WTC11 (cell line): ENCODE results near the gene AKAP6. TPM values are rescaled to one million over a fixed set of nuclear protein-coding genes. Genes with fewer than 3 reads are reported as not detected.

Experiments
- ATAC-seq: fragments of 200-7000 bp; cut with Tn5 transposase; 2 replicates; pipeline ENCODE4 v1.10.0; 2021; ENCODE audit warnings: mild to moderate bottlenecking, moderate library complexity
- CTCF ChIA-PET: fragments of 300-600 bp; sonication (Branson Sonifier 250); formaldehyde crosslinking; loops from one replicate; lab custom pipeline; 2021; ENCODE audit warnings: antibody characterized with exemption; lab: Charles Lee
- POLR2A ChIA-PET: fragments of 350-600 bp; sonication (Branson Sonifier 250); formaldehyde crosslinking; loops from one replicate; lab custom pipeline; 2021; ENCODE audit warnings: antibody characterized with exemption; lab: Charles Lee
- DNase-seq: peaks from one replicate; pipeline ENCODE4 v3.0.0; 2021; ENCODE audit warnings: low spot score
- H3K27ac Mint-ChIP-seq: 2 replicates; pipeline ENCODE4 v1.8.0; 2021; ENCODE audit warnings: mixed read lengths
- H3K27me3 Mint-ChIP-seq: 2 replicates; pipeline ENCODE4 v1.8.0; 2021; ENCODE audit warnings: low read depth, mild to moderate bottlenecking, moderate library complexity, mixed read lengths
- H3K36me3 Mint-ChIP-seq: 2 replicates; pipeline ENCODE4 v1.8.0; 2021; ENCODE audit warnings: mixed read lengths
- H3K4me1 Mint-ChIP-seq: 2 replicates; pipeline ENCODE4 v1.8.0; 2022; ENCODE audit warnings: mixed read lengths
- H3K4me3 Mint-ChIP-seq: 2 replicates; pipeline ENCODE4 v1.8.0; 2021; ENCODE audit warnings: mild to moderate bottlenecking, moderate library complexity, mixed read lengths
- H3K9me3 Mint-ChIP-seq: 2 replicates; pipeline ENCODE4 v1.8.0; 2021; ENCODE audit warnings: mixed read lengths
- CTCF ChIP-seq: fragments of 200-600 bp; IDR thresholded peaks from 2 replicates; pipeline ENCODE4 v1.8.0; 2022; ENCODE audit warnings: antibody characterized with exemption
- E2F1 ChIP-seq: sonication (generic); formaldehyde crosslinking; IDR thresholded peaks from 2 replicates; pipeline ENCODE4 v1.8.0; 2022; ENCODE audit warnings: mild to moderate bottlenecking, missing genetic modification reagents
- IRF2 ChIP-seq: sonication (generic); formaldehyde crosslinking; IDR thresholded peaks from 2 replicates; pipeline ENCODE4 v1.8.0; 2022; ENCODE audit warnings: low read depth, missing genetic modification reagents, borderline replicate concordance
- MAX ChIP-seq: sonication (generic); formaldehyde crosslinking; IDR thresholded peaks from 2 replicates; pipeline ENCODE4 v1.8.0; 2022; ENCODE audit warnings: mild to moderate bottlenecking, missing genetic modification reagents
- MLX ChIP-seq: sonication (generic); formaldehyde crosslinking; IDR thresholded peaks from 2 replicates; pipeline ENCODE4 v1.8.1; 2023; ENCODE audit warnings: mild to moderate bottlenecking, missing genetic modification reagents, moderate library complexity
- NFATC4 ChIP-seq: fragments of 250-450 bp; sonication (Bioruptor Pico); IDR thresholded peaks from 2 replicates; pipeline ENCODE4 v1.9.0; 2021; ENCODE audit warnings: mild to moderate bottlenecking
- OVOL2 ChIP-seq: fragments of 250-450 bp; sonication (Bioruptor Pico); IDR thresholded peaks from 2 replicates; pipeline ENCODE4 v1.9.0; 2021; ENCODE audit warnings: mild to moderate bottlenecking, borderline replicate concordance
- SOX15 ChIP-seq: fragments of 250-450 bp; sonication (Bioruptor Pico); IDR thresholded peaks from 2 replicates; pipeline ENCODE4 v1.9.0; 2021; ENCODE audit warnings: mild to moderate bottlenecking
- ZNF121 ChIP-seq: sonication (generic); formaldehyde crosslinking; IDR thresholded peaks from 2 replicates; pipeline ENCODE4 v1.8.0; 2023; ENCODE audit warnings: missing genetic modification reagents
- ZNF138 ChIP-seq: sonication (generic); formaldehyde crosslinking; conservative IDR thresholded peaks from 2 replicates; pipeline ENCODE4 v1.8.1; 2022; ENCODE audit warnings: mild to moderate bottlenecking, moderate library complexity, missing genetic modification reagents
- ZNF671 ChIP-seq: fragments of 250-450 bp; sonication (Bioruptor Pico); IDR thresholded peaks from 2 replicates; pipeline ENCODE4 v1.8.0; 2021; ENCODE audit warnings: mild to moderate bottlenecking
- total RNA-seq: library from RNA; stranded (reverse); gene quantifications from 3 replicates; pipeline ENCODE4 v1.2.3, GENCODE V29; 2021
- TF ChIP-seq, protein P1 (sequence below): sonication (generic); formaldehyde crosslinking; IDR thresholded peaks from 2 replicates; pipeline ENCODE4 v1.8.0; 2022; ENCODE audit warnings: missing genetic modification reagents
- TF ChIP-seq, protein P2 (sequence below): sonication (generic); formaldehyde crosslinking; conservative IDR thresholded peaks from 2 replicates; pipeline ENCODE4 v1.8.1; 2022; ENCODE audit warnings: mild to moderate bottlenecking, missing genetic modification reagents
- TF ChIP-seq, protein P3 (sequence below): sonication (generic); formaldehyde crosslinking; IDR thresholded peaks from 2 replicates; pipeline ENCODE4 v1.8.0; 2023; ENCODE audit warnings: mild to moderate bottlenecking, missing genetic modification reagents

Gene AKAP6
- total RNA-seq, 1 experiment from 2014 or later: 0.63 TPM

- TF ChIP-seq, protein P1, sequence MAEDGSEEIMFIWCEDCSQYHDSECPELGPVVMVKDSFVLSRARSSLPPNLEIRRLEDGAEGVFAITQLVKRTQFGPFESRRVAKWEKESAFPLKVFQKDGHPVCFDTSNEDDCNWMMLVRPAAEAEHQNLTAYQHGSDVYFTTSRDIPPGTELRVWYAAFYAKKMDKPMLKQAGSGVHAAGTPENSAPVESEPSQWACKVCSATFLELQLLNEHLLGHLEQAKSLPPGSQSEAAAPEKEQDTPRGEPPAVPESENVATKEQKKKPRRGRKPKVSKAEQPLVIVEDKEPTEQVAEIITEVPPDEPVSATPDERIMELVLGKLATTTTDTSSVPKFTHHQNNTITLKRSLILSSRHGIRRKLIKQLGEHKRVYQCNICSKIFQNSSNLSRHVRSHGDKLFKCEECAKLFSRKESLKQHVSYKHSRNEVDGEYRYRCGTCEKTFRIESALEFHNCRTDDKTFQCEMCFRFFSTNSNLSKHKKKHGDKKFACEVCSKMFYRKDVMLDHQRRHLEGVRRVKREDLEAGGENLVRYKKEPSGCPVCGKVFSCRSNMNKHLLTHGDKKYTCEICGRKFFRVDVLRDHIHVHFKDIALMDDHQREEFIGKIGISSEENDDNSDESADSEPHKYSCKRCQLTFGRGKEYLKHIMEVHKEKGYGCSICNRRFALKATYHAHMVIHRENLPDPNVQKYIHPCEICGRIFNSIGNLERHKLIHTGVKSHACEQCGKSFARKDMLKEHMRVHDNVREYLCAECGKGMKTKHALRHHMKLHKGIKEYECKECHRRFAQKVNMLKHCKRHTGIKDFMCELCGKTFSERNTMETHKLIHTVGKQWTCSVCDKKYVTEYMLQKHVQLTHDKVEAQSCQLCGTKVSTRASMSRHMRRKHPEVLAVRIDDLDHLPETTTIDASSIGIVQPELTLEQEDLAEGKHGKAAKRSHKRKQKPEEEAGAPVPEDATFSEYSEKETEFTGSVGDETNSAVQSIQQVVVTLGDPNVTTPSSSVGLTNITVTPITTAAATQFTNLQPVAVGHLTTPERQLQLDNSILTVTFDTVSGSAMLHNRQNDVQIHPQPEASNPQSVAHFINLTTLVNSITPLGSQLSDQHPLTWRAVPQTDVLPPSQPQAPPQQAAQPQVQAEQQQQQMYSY (CRISPR knock-in tag): no peak
- no peak for TF ChIP-seq MLX (CRISPR knock-in tag)
- TF ChIP-seq OVOL2 (CRISPR knock-in tag): no peak
- TF ChIP-seq SOX15 (CRISPR knock-in tag): no peak
- no peak for TF ChIP-seq NFATC4 (CRISPR knock-in tag)
- TF ChIP-seq, protein P2, sequence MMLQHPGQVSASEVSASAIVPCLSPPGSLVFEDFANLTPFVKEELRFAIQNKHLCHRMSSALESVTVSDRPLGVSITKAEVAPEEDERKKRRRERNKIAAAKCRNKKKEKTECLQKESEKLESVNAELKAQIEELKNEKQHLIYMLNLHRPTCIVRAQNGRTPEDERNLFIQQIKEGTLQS (CRISPR knock-in tag): no peak
- TF ChIP-seq MAX (CRISPR knock-in tag): no peak
Measured at GRCh38 chr14:32623300-32624093, 294.4 kb downstream of the AKAP6 start (continued).

DNA sequence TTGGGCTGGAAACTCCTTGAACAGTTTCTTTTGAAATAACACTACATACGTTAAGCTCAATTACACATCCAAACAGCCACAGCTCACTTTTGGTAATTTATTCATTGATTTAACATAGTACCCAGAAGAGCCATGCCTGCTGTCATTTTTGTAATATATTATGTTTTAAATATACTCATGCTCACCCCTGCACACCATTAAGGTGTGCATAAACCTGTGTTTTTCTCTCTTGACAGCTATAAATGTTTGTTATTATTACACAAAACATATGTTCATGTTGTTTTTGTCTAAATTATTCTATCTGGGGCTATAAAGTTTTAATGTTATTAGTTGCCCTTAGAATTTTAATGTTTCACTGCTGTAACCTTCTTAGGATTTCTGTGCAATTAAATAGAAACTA is 296.1 kb downstream of the AKAP6 start:
- ATAC-seq: no peak
- no peak for TF ChIP-seq ZNF138
- H3K9me3 Mint-ChIP-seq: peaks cover 4% of the 10 kb centered on the region; the same call in 1 of the 2 replicates
- no peaks in the 10 kb centered on the region for H3K27me3 Mint-ChIP-seq
- no peak overlapping the region for H3K27ac Mint-ChIP-seq
- no peaks in the 10 kb centered on the region for H3K36me3 Mint-ChIP-seq
- POLR2A ChIA-PET: no interaction called here
- H3K4me1 Mint-ChIP-seq: peaks cover 11% of the 10 kb centered on the region
- DNase-seq: no peak
- no peak overlapping the region for H3K4me3 Mint-ChIP-seq
- CTCF ChIA-PET: no interaction called here

DNA sequence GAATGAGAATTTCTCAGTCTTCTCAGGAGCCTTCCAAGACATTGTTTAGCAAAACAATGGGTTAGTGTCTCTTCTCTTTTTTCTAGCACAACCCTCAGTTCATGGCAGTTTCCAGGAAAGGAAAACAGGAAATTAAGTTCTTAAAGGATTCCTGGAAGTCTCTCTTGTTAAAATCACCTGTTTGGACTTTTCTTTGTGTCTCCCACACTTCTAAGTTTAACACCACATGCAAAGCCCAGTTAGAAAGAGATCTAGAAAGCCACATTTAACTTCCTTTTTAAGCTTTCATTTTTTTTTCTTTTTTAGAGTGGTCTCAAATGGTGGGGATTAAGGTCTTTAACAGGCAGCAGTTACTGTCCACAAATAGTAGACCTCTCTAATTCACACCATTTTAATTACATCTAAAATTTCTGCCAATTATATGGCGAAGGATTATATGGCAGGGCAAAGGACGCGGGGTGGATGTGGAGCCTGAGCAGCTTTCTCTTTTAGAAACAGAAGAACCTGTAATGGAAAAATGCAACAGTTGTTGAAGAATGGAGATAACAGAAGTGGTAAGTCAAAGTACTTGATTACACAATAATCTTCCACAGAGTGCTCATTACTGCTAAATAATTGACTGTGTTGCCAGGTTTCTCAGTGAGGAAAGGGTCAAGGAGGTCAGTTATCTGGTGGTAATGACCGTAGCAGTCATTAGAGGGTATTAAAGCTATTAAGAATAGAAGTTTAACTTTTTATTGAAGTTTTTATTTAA is 298.6 kb downstream of the AKAP6 start:
- POLR2A ChIA-PET: no interaction called here
- Mint-ChIP-seq H3K4me1 (peaks cover 15% of the 10 kb centered on the region), H3K9me3 (peaks cover 4% of the 10 kb centered on the region; the same call in 1 of the 2 replicates), H3K4me3 (no peak overlapping the region), H3K27ac (no peak overlapping the region; the same call in 1 of the 2 replicates), H3K27me3 (no peaks in the 10 kb centered on the region), H3K36me3 (no peaks in the 10 kb centered on the region)
- ATAC-seq (no peak), DNase-seq (no peak)
- TF ChIP-seq CTCF: no peak
- CTCF ChIA-PET: no interaction called here

DNA sequence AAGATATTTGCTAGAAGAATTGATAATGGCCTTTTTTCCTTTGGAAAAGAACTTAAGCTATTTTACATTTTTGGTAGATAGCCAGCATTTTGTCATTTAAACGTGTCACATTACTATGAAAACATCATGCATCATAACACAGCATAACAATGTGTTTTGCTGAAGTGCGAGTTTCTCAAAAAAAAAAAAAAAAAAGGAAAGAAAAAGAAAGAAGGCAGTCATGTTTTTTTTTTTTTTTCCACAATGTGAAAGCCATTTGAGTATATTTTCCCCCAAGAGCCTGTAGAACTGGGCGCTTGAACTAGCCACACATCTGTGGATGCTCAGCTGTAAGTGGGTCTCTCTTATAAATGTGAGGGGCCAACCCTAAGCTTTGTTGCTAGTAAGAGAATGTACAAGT is 300.1 kb downstream of the AKAP6 start:
- ATAC-seq: no peak
- ChIA-PET POLR2A (no interaction called here), CTCF (interaction anchor here (0.7 kb wide), 1 partner anchor 505 kb away, joined by 4 read pairs; no protein-coding TSS in a partner anchor)
- no peaks in the 10 kb centered on the region for H3K27me3 Mint-ChIP-seq
- no peak overlapping the region for H3K27ac Mint-ChIP-seq
- peaks cover 18% of the 10 kb centered on the region for H3K4me1 Mint-ChIP-seq
- no peaks in the 10 kb centered on the region for H3K36me3 Mint-ChIP-seq
- H3K4me3 Mint-ChIP-seq: no peak overlapping the region
- no peak for DNase-seq
- peaks cover 4% of the 10 kb centered on the region; the same call in 1 of the 2 replicates for H3K9me3 Mint-ChIP-seq
- TF ChIP-seq SOX15 (CRISPR knock-in tag) (no peak), E2F1 (CRISPR knock-in tag) (no peak), MLX (CRISPR knock-in tag) (no peak), ZNF671 (CRISPR knock-in tag) (no peak), ZNF121 (CRISPR knock-in tag) (no peak), IRF2 (CRISPR knock-in tag) (no peak)
- TF ChIP-seq, protein P3, sequence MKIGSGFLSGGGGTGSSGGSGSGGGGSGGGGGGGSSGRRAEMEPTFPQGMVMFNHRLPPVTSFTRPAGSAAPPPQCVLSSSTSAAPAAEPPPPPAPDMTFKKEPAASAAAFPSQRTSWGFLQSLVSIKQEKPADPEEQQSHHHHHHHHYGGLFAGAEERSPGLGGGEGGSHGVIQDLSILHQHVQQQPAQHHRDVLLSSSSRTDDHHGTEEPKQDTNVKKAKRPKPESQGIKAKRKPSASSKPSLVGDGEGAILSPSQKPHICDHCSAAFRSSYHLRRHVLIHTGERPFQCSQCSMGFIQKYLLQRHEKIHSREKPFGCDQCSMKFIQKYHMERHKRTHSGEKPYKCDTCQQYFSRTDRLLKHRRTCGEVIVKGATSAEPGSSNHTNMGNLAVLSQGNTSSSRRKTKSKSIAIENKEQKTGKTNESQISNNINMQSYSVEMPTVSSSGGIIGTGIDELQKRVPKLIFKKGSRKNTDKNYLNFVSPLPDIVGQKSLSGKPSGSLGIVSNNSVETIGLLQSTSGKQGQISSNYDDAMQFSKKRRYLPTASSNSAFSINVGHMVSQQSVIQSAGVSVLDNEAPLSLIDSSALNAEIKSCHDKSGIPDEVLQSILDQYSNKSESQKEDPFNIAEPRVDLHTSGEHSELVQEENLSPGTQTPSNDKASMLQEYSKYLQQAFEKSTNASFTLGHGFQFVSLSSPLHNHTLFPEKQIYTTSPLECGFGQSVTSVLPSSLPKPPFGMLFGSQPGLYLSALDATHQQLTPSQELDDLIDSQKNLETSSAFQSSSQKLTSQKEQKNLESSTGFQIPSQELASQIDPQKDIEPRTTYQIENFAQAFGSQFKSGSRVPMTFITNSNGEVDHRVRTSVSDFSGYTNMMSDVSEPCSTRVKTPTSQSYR (CRISPR knock-in tag): no peak
- TF ChIP-seq, protein P2 (CRISPR knock-in tag): no peak
